Neutrophil (primary cell): Measurements from ENCODE around the gene CSTPP1.

Experiments
- H3K27ac ChIP-seq: fragments of 200-600 bp; sonication (generic); 2 replicates; pipeline ENCODE4 v1.5.1; 2016; ENCODE audit warnings: mild to moderate bottlenecking, moderate library complexity
- H3K27me3 ChIP-seq: fragments of 200-600 bp; sonication (generic); 2 replicates; pipeline ENCODE4 v1.6.0; 2016; ENCODE audit warnings: mild to moderate bottlenecking
- H3K36me3 ChIP-seq: fragments of 200-600 bp; sonication (generic); 2 replicates; pipeline ENCODE4 v1.5.1; 2017
- H3K4me1 ChIP-seq, 2 experiments: fragments of 200-600 bp in 1 of 2; sonication (generic) in 1 of 2; 1 replicate in 1 of 2; 2 replicates in 1 of 2; pipeline versions ENCODE4 v1.5.1 to v1.6.1; 2013 to 2016; ENCODE audit warnings: low read depth in 1 of 2, low read length in 1 of 2, mild to moderate bottlenecking in 1 of 2, moderate library complexity in 1 of 2; ENCODE audit not compliant: control insufficient read depth in 1 of 2, insufficient read depth in 1 of 2
- H3K4me3 ChIP-seq, 2 experiments: fragments of 200-600 bp in 1 of 2; sonication (generic) in 1 of 2; 1 replicate in 1 of 2; 2 replicates in 1 of 2; pipeline ENCODE4 v1.5.1; 2013 to 2016; ENCODE audit warnings: low read depth in 1 of 2, low read length in 1 of 2, mild to moderate bottlenecking in 1 of 2, moderate library complexity in 1 of 2
- H3K9me3 ChIP-seq: fragments of 200-600 bp; sonication (generic); 2 replicates; pipeline ENCODE4 v1.5.1; 2016
- TF ChIP-seq, protein P1 (sequence below): fragments of 200-600 bp; sonication (generic); IDR thresholded peaks from 2 replicates; pipeline ENCODE4 v1.5.1; 2016; ENCODE audit warnings: antibody characterized with exemption

The CSTPP1 gene

DNA sequence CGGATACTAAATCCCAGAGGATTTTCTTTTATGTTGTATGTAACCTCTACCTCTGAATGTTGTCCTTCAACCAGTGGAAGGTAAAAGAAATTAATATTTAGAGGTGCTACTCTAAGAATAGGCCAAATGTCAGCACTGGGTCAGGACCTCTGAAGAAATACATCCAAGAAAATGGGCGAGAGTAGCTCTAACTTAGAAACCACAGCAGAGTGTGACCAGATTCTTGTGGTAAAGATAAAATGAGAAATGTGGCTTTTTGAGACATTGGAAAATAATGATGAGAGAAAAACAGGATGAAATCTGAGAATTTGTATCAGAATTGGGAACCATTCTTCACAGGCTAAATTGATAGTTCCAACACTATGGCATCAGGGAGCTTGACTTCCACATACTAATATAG lies 63.5 kb downstream of the CSTPP1 start:
- Histone ChIP-seq H3K4me1 (peaks cover 4 to 15% of the 10 kb centered on the region in 2 experiments), H3K4me3 (no peak overlapping the region), H3K9me3 (no peaks in the 10 kb centered on the region), H3K36me3 (no peaks in the 10 kb centered on the region), H3K27me3 (no peaks in the 10 kb centered on the region), H3K27ac (no peak overlapping the region)
- TF ChIP-seq, protein P1, sequence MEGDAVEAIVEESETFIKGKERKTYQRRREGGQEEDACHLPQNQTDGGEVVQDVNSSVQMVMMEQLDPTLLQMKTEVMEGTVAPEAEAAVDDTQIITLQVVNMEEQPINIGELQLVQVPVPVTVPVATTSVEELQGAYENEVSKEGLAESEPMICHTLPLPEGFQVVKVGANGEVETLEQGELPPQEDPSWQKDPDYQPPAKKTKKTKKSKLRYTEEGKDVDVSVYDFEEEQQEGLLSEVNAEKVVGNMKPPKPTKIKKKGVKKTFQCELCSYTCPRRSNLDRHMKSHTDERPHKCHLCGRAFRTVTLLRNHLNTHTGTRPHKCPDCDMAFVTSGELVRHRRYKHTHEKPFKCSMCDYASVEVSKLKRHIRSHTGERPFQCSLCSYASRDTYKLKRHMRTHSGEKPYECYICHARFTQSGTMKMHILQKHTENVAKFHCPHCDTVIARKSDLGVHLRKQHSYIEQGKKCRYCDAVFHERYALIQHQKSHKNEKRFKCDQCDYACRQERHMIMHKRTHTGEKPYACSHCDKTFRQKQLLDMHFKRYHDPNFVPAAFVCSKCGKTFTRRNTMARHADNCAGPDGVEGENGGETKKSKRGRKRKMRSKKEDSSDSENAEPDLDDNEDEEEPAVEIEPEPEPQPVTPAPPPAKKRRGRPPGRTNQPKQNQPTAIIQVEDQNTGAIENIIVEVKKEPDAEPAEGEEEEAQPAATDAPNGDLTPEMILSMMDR = no peak

DNA sequence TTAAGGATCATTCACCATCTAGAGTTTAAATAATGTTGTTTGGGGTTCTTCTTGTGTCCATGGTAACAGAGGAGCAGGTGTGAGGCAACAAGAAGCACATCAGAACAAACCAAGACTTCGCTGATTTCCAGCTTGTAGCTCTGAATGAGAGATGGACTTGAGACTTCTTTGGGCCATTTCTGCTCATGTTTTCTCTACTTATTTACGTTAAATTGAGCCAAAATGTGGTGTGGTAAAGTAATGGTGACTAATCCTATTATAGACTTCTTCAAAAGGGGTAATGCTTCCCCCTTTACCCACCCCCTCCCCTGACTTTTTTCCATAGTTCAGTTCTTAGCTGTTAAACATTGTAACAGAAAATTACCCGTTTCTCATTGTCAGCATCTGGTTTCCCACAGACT lies 65.2 kb downstream of the CSTPP1 start:
- Histone ChIP-seq H3K36me3 (no peaks in the 10 kb centered on the region), H3K9me3 (no peaks in the 10 kb centered on the region), H3K4me3 (no peak overlapping the region), H3K27ac (no peak overlapping the region), H3K4me1 (peaks cover 4 to 15% of the 10 kb centered on the region in 2 experiments), H3K27me3 (no peaks in the 10 kb centered on the region)
- TF ChIP-seq, protein P1 = no peak

DNA sequence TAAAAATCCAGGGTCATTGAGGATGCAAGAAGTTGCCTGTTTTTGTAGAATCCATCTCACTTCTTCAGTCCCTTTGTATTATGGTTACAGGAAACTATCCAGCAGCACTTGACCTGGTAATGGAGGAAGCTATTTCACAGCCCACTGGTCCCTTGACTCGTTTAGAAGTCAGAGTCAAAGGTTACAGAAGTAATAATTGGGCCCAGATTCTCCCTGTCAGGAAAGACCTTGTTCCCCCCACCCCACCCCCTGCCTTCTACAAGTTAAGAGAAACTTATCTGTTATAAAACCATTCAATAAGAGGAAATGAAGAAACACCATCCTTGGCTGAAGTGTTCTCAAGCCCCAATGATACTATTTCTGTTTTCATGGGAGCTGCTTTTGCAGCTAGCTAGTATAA lies 65.8 kb downstream of the CSTPP1 start:
- TF ChIP-seq, protein P1 = no peak
- H3K4me3 ChIP-seq = no peak overlapping the region
- H3K4me1 ChIP-seq = peaks cover 4 to 15% of the 10 kb centered on the region in 2 experiments
- no peaks in the 10 kb centered on the region for H3K36me3 ChIP-seq
- no peaks in the 10 kb centered on the region for H3K9me3 ChIP-seq
- H3K27me3 ChIP-seq = no peaks in the 10 kb centered on the region
- H3K27ac ChIP-seq = no peak overlapping the region

DNA sequence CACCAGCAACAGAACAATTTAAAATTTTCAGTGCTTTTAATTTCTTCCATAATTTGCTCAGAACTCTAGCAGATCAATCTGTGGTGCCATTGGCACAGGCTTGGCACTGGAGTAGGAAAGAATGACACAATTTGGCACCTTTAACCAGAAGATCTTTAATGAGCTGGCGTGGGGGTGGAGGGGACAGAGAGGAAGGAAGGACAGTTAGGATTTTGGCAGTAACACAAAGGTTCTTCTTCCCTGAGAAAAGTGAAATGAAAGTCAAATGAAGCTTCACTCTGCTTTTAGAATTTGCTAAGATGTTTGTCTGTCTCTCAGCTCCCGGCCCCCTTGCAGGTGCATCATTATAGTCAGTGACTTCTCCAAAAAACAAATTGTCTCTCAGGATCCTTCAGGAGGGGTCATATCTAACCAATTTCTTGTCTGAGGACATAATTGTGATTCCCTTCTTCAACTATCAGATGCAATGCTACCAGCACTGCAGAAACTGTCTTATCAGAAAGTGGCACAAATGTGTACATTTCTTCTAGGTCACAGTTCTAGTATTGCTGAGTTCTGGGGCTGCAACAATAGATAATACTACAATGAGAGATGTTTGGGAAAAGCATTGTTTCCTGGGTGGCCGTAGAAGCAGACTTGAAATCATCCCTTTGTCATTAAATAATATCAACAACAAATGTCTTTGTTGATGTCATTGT lies 66.8 kb downstream of the CSTPP1 start:
- Histone ChIP-seq H3K4me3 (no peak overlapping the region), H3K27ac (no peak overlapping the region), H3K9me3 (no peaks in the 10 kb centered on the region), H3K27me3 (no peaks in the 10 kb centered on the region), H3K4me1 (peaks cover 4 to 15% of the 10 kb centered on the region in 2 experiments), H3K36me3 (no peaks in the 10 kb centered on the region)
- TF ChIP-seq, protein P1 = no peak

DNA sequence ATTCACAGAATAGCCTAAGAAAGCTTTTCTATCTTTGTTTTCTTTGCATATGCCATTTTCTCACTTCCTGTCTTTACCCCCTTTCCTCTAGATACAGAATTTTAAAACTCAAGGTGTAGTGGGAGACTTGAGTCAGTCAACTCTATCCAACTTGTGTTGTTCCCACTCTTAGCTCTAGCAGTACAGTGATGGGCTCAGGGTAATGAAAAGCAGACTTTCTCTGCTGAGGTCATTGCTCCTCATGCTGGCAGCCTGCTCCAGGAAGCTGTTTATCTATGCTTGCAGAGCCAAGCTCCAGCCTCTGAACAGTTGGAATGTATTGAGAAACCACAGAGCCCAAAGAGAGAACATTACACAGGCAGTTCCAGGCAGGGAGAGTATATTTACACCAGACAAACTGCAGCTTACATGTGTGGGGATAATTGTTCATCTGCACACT lies 68.1 kb downstream of the CSTPP1 start:
- Histone ChIP-seq H3K36me3 (no peaks in the 10 kb centered on the region), H3K9me3 (no peaks in the 10 kb centered on the region), H3K27me3 (no peaks in the 10 kb centered on the region), H3K27ac (no peak overlapping the region), H3K4me1 (peaks cover 4 to 15% of the 10 kb centered on the region in 2 experiments), H3K4me3 (no peak overlapping the region)
- TF ChIP-seq, protein P1 = no peak
